ENCODE results near the gene HTATSF1. TPM values are rescaled to one million over a fixed set of nuclear protein-coding genes. Genes with fewer than 3 reads are reported as not detected.

HTATSF1 gene, protein sequence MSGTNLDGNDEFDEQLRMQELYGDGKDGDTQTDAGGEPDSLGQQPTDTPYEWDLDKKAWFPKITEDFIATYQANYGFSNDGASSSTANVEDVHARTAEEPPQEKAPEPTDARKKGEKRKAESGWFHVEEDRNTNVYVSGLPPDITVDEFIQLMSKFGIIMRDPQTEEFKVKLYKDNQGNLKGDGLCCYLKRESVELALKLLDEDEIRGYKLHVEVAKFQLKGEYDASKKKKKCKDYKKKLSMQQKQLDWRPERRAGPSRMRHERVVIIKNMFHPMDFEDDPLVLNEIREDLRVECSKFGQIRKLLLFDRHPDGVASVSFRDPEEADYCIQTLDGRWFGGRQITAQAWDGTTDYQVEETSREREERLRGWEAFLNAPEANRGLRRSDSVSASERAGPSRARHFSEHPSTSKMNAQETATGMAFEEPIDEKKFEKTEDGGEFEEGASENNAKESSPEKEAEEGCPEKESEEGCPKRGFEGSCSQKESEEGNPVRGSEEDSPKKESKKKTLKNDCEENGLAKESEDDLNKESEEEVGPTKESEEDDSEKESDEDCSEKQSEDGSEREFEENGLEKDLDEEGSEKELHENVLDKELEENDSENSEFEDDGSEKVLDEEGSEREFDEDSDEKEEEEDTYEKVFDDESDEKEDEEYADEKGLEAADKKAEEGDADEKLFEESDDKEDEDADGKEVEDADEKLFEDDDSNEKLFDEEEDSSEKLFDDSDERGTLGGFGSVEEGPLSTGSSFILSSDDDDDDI
- total RNA-seq (2022; extraction: Qiagen RNA extraction; ENCODE audit: low read depth): 50.0 to 76.5 TPM (median 61.3 TPM) in 5 replicates

DNA sequence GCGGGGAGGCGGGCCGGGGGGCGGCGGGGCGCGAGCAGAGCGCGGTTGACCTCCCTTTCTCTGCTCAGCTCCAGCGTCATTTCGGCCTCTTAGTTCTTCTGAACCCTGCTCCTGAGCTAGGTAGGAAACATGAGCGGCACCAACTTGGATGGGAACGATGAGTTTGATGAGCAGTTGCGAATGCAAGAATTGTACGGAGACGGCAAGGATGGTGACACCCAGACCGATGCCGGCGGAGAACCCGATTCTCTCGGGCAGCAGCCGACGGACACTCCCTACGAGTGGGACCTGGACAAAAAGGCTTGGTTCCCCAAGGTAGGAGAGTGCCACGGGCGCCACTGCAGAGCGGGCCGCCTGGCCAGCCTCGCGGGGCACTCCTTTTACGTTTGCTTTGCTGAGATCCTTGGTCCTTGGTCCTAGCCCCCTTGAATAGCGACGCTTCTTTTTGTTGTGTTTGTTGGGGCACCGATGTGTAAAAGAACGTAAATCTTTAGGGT, at the start of gene HTATSF1:
Gene HTATSF1 (plus strand): TSS at position 37 of the 497 bp plus-strand sequence. CDS start 93 bp downstream, at position 130.

DNA sequence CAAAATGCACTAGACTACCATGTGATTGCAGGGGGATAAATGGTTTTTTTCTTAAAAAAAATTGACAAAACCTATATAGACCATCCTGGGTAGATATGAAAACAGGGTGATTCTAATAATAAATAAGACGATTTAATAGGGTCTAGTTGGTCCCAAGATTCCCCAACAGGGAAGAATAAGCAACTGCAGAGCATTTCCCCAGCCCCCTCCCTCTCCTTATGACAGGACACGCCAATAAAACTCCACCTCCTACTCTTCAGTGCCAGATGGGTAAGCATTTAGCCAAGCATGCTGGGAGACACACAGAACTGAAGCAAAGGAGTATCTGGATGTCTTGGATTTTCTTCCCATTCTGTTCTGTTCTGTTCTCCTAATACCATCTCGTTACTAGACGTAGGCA, 9.7 kb upstream of the HTATSF1 start, which contains the start of gene BRS3:
Gene BRS3 (plus strand): TSS at position 301 of the 400 bp plus-strand sequence. CDS start 168 bp downstream, outside the sequence.

DNA sequence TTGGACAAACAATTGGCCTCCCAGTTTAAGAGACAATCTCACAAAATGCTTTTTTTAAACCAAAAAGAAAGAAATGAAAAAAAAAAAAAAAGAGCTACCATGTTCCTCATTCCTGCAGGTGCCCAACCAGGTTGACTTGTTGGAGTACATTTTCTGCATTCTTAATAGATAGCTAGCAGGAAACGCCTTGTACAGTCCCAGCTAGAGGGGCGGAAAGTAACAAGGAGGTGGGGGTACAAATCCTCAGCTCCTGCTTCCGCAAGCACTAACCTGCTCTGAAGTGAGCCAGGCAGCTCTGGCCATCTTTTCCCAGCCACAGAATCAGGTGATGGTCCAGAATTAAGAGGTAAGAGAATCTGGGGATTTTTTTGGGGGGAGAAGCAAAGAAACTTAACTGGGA, 34.6 kb downstream of the HTATSF1 start, which contains the start of gene VGLL1:
Gene VGLL1 (plus strand): TSS at position 265 of the 400 bp plus-strand sequence. CDS start 3,806 bp downstream, outside the sequence.

Other genes with a start within 250 kb of the HTATSF1 start
- gene MAP7D3, start 246.2 kb upstream of the HTATSF1 start, total RNA-seq (2022; extraction: Qiagen RNA extraction; ENCODE audit: low read depth): 9.5 to 19.8 TPM (median 12.8 TPM) in 5 replicates
- not detected in 5 replicates for gene ADGRG4, start 196.6 kb upstream of the HTATSF1 start, total RNA-seq (2022; extraction: Qiagen RNA extraction; ENCODE audit: low read depth)
- not detected in 5 replicates for gene BRS3, start 9.6 kb upstream of the HTATSF1 start, total RNA-seq (2022; extraction: Qiagen RNA extraction; ENCODE audit: low read depth)
- gene VGLL1, start 34.6 kb downstream of the HTATSF1 start, total RNA-seq (2022; extraction: Qiagen RNA extraction; ENCODE audit: low read depth): not detected in 5 replicates
- gene CD40LG, start 150.6 kb downstream of the HTATSF1 start, total RNA-seq (2022; extraction: Qiagen RNA extraction; ENCODE audit: low read depth): not detected in 5 replicates

Data from A549 treated with ZK216348 at 1 μM for 4 hours (cell line).